Endothelial cell of umbilical vein (primary cell): ENCODE results near the gene HOXB4. TPM values are rescaled to one million over a fixed set of nuclear protein-coding genes. Genes with fewer than 3 reads are reported as not detected.

Experiments used
- BruUV-seq: library from RNA; stranded (reverse); fragments of 400-500 nt; replicated peaks from 2 replicates; lab custom pipeline; 2021; lab: Mats Ljungman, UMichigan
- CTCF ChIA-PET: fragments of 300-600, 350-600 bp; sonication (Branson Sonifier 250); formaldehyde crosslinking; loops from one replicate; lab custom pipeline; 2021; ENCODE audit warnings: antibody characterized with exemption, inconsistent platforms; lab: Charles Lee
- POLR2A ChIA-PET: fragments of 300-600, 350-600 bp; sonication (Branson Sonifier 250); formaldehyde crosslinking; loops from one replicate; lab custom pipeline; 2021; ENCODE audit warnings: antibody characterized with exemption, inconsistent platforms; lab: Charles Lee
- DNase-seq: peaks from one replicate; pipeline ENCODE4 v3.0.0-alpha.2; 2011; ENCODE audit warnings: low read depth, low spot score
- FAIRE-seq: peaks from 2 replicates; lab custom pipeline; 2011; peaks lifted over from hg19 to GRCh38; lab: Jason Lieb, UNC
- H2AFZ ChIP-seq: 2 replicates; pipeline ENCODE4 v1.6.0; 2012; ENCODE audit warnings: low read depth, low read length, control low read depth, inconsistent platforms
- H3K27ac ChIP-seq: 2 replicates; pipeline ENCODE4 v1.5.1; 2011; ENCODE audit warnings: low read depth, mild to moderate bottlenecking, control low read depth, low read length, moderate library complexity; ENCODE audit not compliant: insufficient read depth
- H3K27me3 ChIP-seq, 2 experiments: 2 replicates each; pipeline versions ENCODE4 v1.6.0 to v1.6.1; 2011; ENCODE audit warnings: low read length in 2 of 2, mixed read lengths in 1 of 2; ENCODE audit not compliant: control insufficient read depth in 2 of 2, insufficient read depth in 2 of 2
- H3K36me3 ChIP-seq, 2 experiments: 2 replicates in 1 of 2; 3 replicates in 1 of 2; pipeline ENCODE4 v1.5.1; 2011; ENCODE audit warnings: low read length in 2 of 2, mild to moderate bottlenecking in 1 of 2, moderate library complexity in 1 of 2; ENCODE audit not compliant: control insufficient read depth in 2 of 2, insufficient read depth in 2 of 2; ENCODE audit errors: extremely low read depth in 1 of 2
- H3K4me1 ChIP-seq: 3 replicates; pipeline ENCODE4 v1.5.1; 2011; ENCODE audit warnings: mild to moderate bottlenecking, low read length; ENCODE audit not compliant: control insufficient read depth, insufficient read depth; ENCODE audit errors: extremely low read depth
- H3K4me2 ChIP-seq: 2 replicates; pipeline ENCODE4 v1.6.1; 2011; ENCODE audit warnings: low read length, control low read depth, mixed read lengths; ENCODE audit not compliant: insufficient read depth
- H3K4me3 ChIP-seq, 3 experiments: fragments of 200-600 bp in 1 of 3; sonication (generic), shearing (Covaris generic) in 1 of 3; replicated peaks in 1 of 3; 2 replicates each; pipeline ENCODE4 v1.5.1; 2011 to 2016; ENCODE audit warnings: control low read depth in 3 of 3, low read length in 3 of 3, mild to moderate bottlenecking in 2 of 3, inconsistent platforms in 1 of 3, low read depth in 1 of 3, moderate library complexity in 1 of 3; ENCODE audit not compliant: insufficient read depth in 1 of 3
- H3K79me2 ChIP-seq: 2 replicates; pipeline ENCODE4 v1.6.0; 2012; ENCODE audit warnings: low read length, inconsistent platforms; ENCODE audit not compliant: control insufficient read depth, insufficient read depth
- H3K9ac ChIP-seq: replicated peaks from 2 replicates; pipeline ENCODE3; 2011; ENCODE audit warnings: low read length, control low read depth; ENCODE audit not compliant: insufficient read depth; ENCODE audit errors: extremely low read depth
- H3K9me1 ChIP-seq: replicated peaks from 3 replicates; pipeline ENCODE4 v1.6.0; 2011; ENCODE audit warnings: mild to moderate bottlenecking, low read length; ENCODE audit not compliant: control insufficient read depth, insufficient read depth; ENCODE audit errors: extremely low read depth
- H3K9me3 ChIP-seq: replicated peaks from 2 replicates; pipeline ENCODE4 v1.5.1; 2012; ENCODE audit warnings: low read length, inconsistent platforms; ENCODE audit not compliant: control insufficient read depth, insufficient read depth
- H4K20me1 ChIP-seq: replicated peaks from 2 replicates; pipeline ENCODE3; 2011; ENCODE audit warnings: mild to moderate bottlenecking, low read length; ENCODE audit not compliant: control insufficient read depth, insufficient read depth; ENCODE audit errors: extremely low read depth
- CTCF ChIP-seq, 2 donors: IDR thresholded peaks; 1 replicate in 1 of 2; 2 replicates in 1 of 2; pipeline ENCODE4 v1.5.1; 2011; ENCODE audit warnings: low read length in 2 of 2, mild to moderate bottlenecking in 2 of 2, moderate library complexity in 2 of 2, control low read depth in 1 of 2, inconsistent platforms in 1 of 2, low read depth in 1 of 2; ENCODE audit not compliant: insufficient read depth in 1 of 2; ENCODE audit errors: extremely low read depth in 1 of 2
- EZH2 ChIP-seq: IDR thresholded peaks from 2 replicates; pipeline ENCODE4 v1.6.1; 2012; ENCODE audit warnings: borderline replicate concordance, low read depth, mild to moderate bottlenecking, moderate library complexity, low read length, inconsistent platforms; ENCODE audit not compliant: severe bottlenecking
- FOS ChIP-seq: IDR thresholded peaks from 2 replicates; pipeline ENCODE4 v1.6.1; 2011; ENCODE audit warnings: mild to moderate bottlenecking, low read length, moderate library complexity, borderline replicate concordance; ENCODE audit not compliant: insufficient read depth
- GATA2 ChIP-seq: IDR thresholded peaks from 2 replicates; pipeline ENCODE4 v1.7.0; 2011; ENCODE audit warnings: low read depth, mild to moderate bottlenecking, moderate library complexity, mixed read lengths, low read length; ENCODE audit not compliant: insufficient read length, insufficient read depth
- JUN ChIP-seq: IDR thresholded peaks from 2 replicates; pipeline ENCODE4 v1.6.1; 2011; ENCODE audit warnings: borderline replicate concordance, low read depth; ENCODE audit not compliant: insufficient read length, insufficient read depth
- MAX ChIP-seq: IDR thresholded peaks from 2 replicates; pipeline ENCODE4 v1.6.1; 2011; ENCODE audit not compliant: insufficient read depth, insufficient read length
- MYC ChIP-seq: IDR thresholded peaks from one replicate; pipeline ENCODE4 v1.6.1; 2011; ENCODE audit warnings: mild to moderate bottlenecking, low read depth, low read length
- POLR2A ChIP-seq: IDR thresholded peaks from 2 replicates; pipeline ENCODE4 v1.6.1; 2012; ENCODE audit warnings: low read depth, mild to moderate bottlenecking, control low read depth, low read length
- POLR2AphosphoS5 ChIP-seq: IDR thresholded peaks from 2 replicates; pipeline ENCODE4 v1.6.1; 2012; ENCODE audit warnings: low read depth, mild to moderate bottlenecking, control low read depth, low read length, moderate library complexity; ENCODE audit not compliant: insufficient read depth
- dilution Hi-C: fragments of 300-500 bp; cut with MboI; formaldehyde crosslinking; loops from one replicate; pipeline ENCODE4 v1.15.0; 2019; ENCODE audit warnings: low sequenced_read_pairs; ENCODE audit not compliant: extremely low pct_ligation_motif_present
- intact Hi-C: fragments of 100-400 bp; cut with micrococcal nuclease; formaldehyde crosslinking; loops from one replicate; pipeline ENCODE4 v1.10.0; 2022
- polyA plus RNA-seq, 4 experiments: library from polyadenylated mRNA; depleted of rRNA in 3 of 4; stranded (reverse) in 3 of 4; unstranded in 1 of 4; fragments of >200 nt; gene quantifications; 2 replicates each; pipeline versions ENCODE4 v1.2.1 to v1.2.3, GENCODE V29; 2011 to 2012; ENCODE audit warnings: missing spikeins in 1 of 4
- total RNA-seq: library from RNA; stranded (reverse); gene quantifications from 2 replicates; pipeline ENCODE4 v1.2.3, GENCODE V29; 2021

The HOXB4 gene
- total and polyA plus RNA-seq, 2 donors (not counting 3 experiments of a cell fraction or from before 2014, with no cell fraction given) = 4.6 to 13.1 TPM

GRCh38 chr17:48549914-48550501, 28.1 kb downstream of the HOXB4 start:
- no peaks in the 10 kb centered on the region for H3K27me3 ChIP-seq
- peaks cover 50% of the 10 kb centered on the region for H3K79me2 ChIP-seq
- H3K9me1 ChIP-seq = no peaks in the 10 kb centered on the region
- no peaks in the 10 kb centered on the region for H4K20me1 ChIP-seq
- no peak overlapping the region for H3K27ac ChIP-seq
- no peak overlapping the region for H3K9ac ChIP-seq
- DNase-seq (no peak), FAIRE-seq (no peak)
- no peak overlapping the region for H3K4me3 ChIP-seq
- BruUV-seq = TSS peak; percentile 12
- no peak overlapping the region for H3K4me2 ChIP-seq
- no peak overlapping the region for H2AFZ ChIP-seq
- TF ChIP-seq GATA2 = no peak
- no peak for TF ChIP-seq POLR2AphosphoS5
- TF ChIP-seq EZH2 = no peak
- no peak for TF ChIP-seq JUN
- no peak for TF ChIP-seq CTCF (IDR thresholded peaks at IDR 0.05; ENCODE audit: extremely low read depth in 1 of 2, insufficient read depth in 1 of 2, low read depth in 1 of 2, low read length in 2 of 2)
- no peak for TF ChIP-seq MYC
- no peak for TF ChIP-seq FOS
- TF ChIP-seq POLR2A = no peak
- no peak for TF ChIP-seq MAX
- dilution Hi-C loops = no loop called here
- peaks cover 43% of the 10 kb centered on the region for H3K4me1 ChIP-seq
- intact Hi-C loops = loop anchor here (2.0 kb wide), 1 partner anchor 13 kb away; no protein-coding TSS in a partner anchor
- no peaks in the 10 kb centered on the region for H3K9me3 ChIP-seq
- ChIA-PET POLR2A (no interaction called here), CTCF (interaction anchor here (3.8 kb wide), 1 partner anchor 19 kb away, joined by 28 read pairs; no protein-coding TSS in a partner anchor)
- peaks cover 10 to 14% of the 10 kb centered on the region in 2 experiments for H3K36me3 ChIP-seq
